ENCODE results near the gene WDR87. TPM values are rescaled to one million over a fixed set of nuclear protein-coding genes. Genes with fewer than 3 reads are reported as not detected.

WDR87 gene
- total and polyA plus RNA-seq, 4 experiments from 2014 or later: not detected

DNA sequence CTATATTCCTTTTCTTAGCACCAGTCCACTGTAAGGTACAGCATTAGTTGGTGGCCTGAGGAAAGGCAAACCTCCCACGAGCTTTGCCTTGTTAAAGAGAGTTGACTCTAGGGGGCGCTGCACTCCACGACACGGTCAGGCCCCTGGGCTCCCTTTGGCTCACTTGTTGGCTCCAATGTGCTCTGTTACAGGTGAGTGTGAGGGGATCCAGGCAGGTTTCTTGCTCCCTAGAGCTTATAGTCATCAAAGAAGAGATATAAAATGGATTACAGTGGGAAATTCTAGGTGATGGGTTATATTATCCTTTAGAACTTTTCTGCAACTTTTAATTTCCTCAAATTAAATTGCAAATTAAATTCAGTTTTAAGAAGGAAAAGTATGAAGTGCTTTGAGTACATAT is 3.7 kb downstream of the WDR87 start:
- Histone ChIP-seq H3K4me1 (ENCODE audit: insufficient read depth, low read length) (peaks cover 6% of the 10 kb centered on the region), H3K9me3 (ENCODE audit: control insufficient read depth in 1 of 2, low read length in 2 of 2) (no peaks in the 10 kb centered on the region), H3K27me3 (ENCODE audit: insufficient read depth, low read length) (no peaks in the 10 kb centered on the region), H3K4me3 (ENCODE audit: low read length in 2 of 2) (no peak overlapping the region), H3K27ac (ENCODE audit: low read depth, low read length) (no peak overlapping the region), H3K36me3 (ENCODE audit: insufficient read depth, low read length) (no peaks in the 10 kb centered on the region)
- peaks cover 0 to 3% of the 10 kb centered on the region in 2 donors for H3K36me3 Mint-ChIP-seq
- H3K9me3 Mint-ChIP-seq: no peaks in the 10 kb centered on the region
- peaks cover 4 to 12% (median 9%) of the 10 kb centered on the region in 4 donors for H3K4me1 Mint-ChIP-seq
- ChIA-PET POLR2A (ENCODE audit: partially characterized antibody) (interaction anchor here (1.0 kb wide), 1 partner anchor 532 kb away, joined by 3 read pairs; the partner anchor contains the start of gene ZNF527), CTCF (ENCODE audit: partially characterized antibody) (interaction anchor here (0.6 to 3.7 kb wide), 32 partner anchors 9 to 1423 kb away, joined by 3 to 18 read pairs (median 4); partner anchors contain the start of genes CATSPERG, FAM98C, PSMD8 and SPINT2)
- peak overlapping the region in 1 of 8 donors; percentile 74 for H3K4me3 Mint-ChIP-seq
- H3K27ac Mint-ChIP-seq: peak overlapping the region in 6 of 7 donors; percentile 23 to 73 (median 33)
- H3K27me3 Mint-ChIP-seq: no peaks in the 10 kb centered on the region
- DNase-seq: peak; percentile 68 to 75 (median 72)
- intact Hi-C loops (cut with micrococcal nuclease): loop anchor here (1.0 to 10.0 kb wide), 7 partner anchors 147 to 930 kb away; partner anchors contain the start of genes PSMD8, ZNF569 and ZNF570

DNA sequence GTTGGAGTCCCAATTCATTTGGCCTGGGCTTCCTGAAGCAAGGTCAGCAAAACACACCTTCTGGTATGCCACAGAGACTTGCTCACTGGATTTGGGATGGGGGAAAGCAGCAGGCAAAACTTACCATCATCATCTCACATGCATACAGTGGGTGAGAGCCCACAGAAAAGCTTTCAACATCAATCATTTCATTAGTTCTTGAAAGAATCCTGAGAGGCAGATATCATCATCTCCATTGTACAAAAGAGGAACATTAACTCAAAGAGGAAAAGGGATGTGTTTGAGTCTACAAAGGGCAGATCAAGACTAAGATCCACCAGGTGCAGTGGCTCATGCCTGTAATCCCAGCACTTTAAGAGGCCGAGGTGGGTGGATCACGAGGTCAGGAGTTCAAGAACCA is 6.4 kb downstream of the WDR87 start:
- CTCF ChIA-PET (ENCODE audit: partially characterized antibody): interaction anchor here (0.6 to 3.7 kb wide), 8 partner anchors 149 to 1410 kb away, joined by 3 to 15 read pairs (median 4); partner anchors contain the start of gene ZNF566
- H3K9me3 ChIP-seq (ENCODE audit: control insufficient read depth in 1 of 2, low read length in 2 of 2): no peaks in the 10 kb centered on the region
- Mint-ChIP-seq H3K4me3 (no peak overlapping the region), H3K4me1 (peaks cover 0 to 3% (median 2%) of the 10 kb centered on the region in 4 donors), H3K27ac (no peak overlapping the region), H3K9me3 (no peaks in the 10 kb centered on the region), H3K36me3 (no peaks in the 10 kb centered on the region), H3K27me3 (no peaks in the 10 kb centered on the region)
- intact Hi-C loops (cut with micrococcal nuclease): loop anchor here (5.0 to 10.0 kb wide), 4 partner anchors 327 to 475 kb away; partner anchors contain the start of genes PSMD8, ZNF569 and ZNF570
- H3K27me3 ChIP-seq (ENCODE audit: insufficient read depth, low read length): no peaks in the 10 kb centered on the region
- no peak for DNase-seq
- no peaks in the 10 kb centered on the region for H3K36me3 ChIP-seq (ENCODE audit: insufficient read depth, low read length)
- H3K4me1 ChIP-seq (ENCODE audit: insufficient read depth, low read length): no peaks in the 10 kb centered on the region
- POLR2A ChIA-PET (ENCODE audit: partially characterized antibody): no interaction called here
- no peak overlapping the region for H3K27ac ChIP-seq (ENCODE audit: low read depth, low read length)
- H3K4me3 ChIP-seq (ENCODE audit: low read length in 2 of 2): no peak overlapping the region

DNA sequence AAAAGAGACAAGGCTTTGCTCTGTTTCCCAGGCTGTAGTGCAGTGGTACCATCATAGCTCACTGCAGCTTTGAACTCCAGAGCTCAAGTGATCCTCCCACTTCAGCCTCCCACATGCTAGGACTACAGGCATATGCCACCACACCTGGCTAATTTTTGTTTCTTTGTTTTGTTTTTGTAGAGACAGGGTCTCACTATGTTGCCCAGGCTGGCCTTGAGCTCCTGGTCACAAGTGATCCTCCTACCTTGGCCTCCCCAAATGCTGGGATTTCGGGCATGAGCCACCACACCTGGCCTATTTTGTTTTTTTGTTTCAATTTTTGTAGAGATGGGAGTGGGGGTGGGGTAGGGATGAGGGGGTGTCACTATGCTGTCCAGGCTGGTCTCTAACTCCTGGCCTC is 6.9 kb downstream of the WDR87 start:
- POLR2A ChIA-PET (ENCODE audit: partially characterized antibody): no interaction called here
- H3K4me3 Mint-ChIP-seq: no peak overlapping the region
- H3K4me3 ChIP-seq (ENCODE audit: low read length in 2 of 2): no peak overlapping the region

DNA sequence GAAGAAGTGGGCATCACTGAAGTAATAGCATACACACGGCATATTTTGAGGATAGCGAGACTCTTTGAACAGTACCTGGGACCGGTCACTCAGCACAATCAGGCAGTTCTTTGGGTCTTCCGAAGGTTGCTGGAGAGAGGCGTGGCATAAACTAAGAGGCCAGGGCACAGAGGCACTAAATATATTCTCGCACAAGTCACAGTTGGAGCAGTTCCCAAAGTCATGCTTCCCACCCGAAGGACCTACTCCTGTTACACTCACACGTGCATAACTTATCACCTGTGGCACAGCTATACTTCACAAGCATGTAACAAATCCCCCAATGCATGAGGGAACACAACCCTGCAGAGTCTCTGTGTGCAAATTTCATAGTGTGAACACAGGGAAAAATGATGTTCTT is 10.2 kb downstream of the WDR87 start:
- POLR2A ChIA-PET (ENCODE audit: partially characterized antibody): no interaction called here
- Mint-ChIP-seq H3K4me3 (no peak overlapping the region), H3K9me3 (no peaks in the 10 kb centered on the region), H3K4me1 (peaks cover 0 to 3% (median 0%) of the 10 kb centered on the region in 4 donors), H3K36me3 (no peaks in the 10 kb centered on the region), H3K27ac (no peak overlapping the region), H3K27me3 (peaks cover 9 to 10% of the 10 kb centered on the region in 2 donors)
- H3K27me3 ChIP-seq (ENCODE audit: insufficient read depth, low read length): no peaks in the 10 kb centered on the region
- no peak for DNase-seq
- intact Hi-C loops (cut with micrococcal nuclease): no loop called here
- H3K4me1 ChIP-seq (ENCODE audit: insufficient read depth, low read length): no peaks in the 10 kb centered on the region
- no peaks in the 10 kb centered on the region for H3K36me3 ChIP-seq (ENCODE audit: insufficient read depth, low read length)
- no peak overlapping the region for H3K4me3 ChIP-seq (ENCODE audit: low read length in 2 of 2)
- H3K9me3 ChIP-seq (ENCODE audit: control insufficient read depth in 1 of 2, low read length in 2 of 2): no peaks in the 10 kb centered on the region
- CTCF ChIA-PET (ENCODE audit: partially characterized antibody): interaction anchor here (1.5 to 2.2 kb wide), 2 partner anchors 11 to 348 kb away, joined by 4 to 8 read pairs; partner anchors contain the start of genes SIPA1L3 and WDR87
- H3K27ac ChIP-seq (ENCODE audit: low read depth, low read length): no peak overlapping the region

More for the DNA sequence above, 6.9 kb downstream of the WDR87 start:
- H3K27ac ChIP-seq (ENCODE audit: low read depth, low read length): no peak overlapping the region
- Mint-ChIP-seq H3K27ac (no peak overlapping the region), H3K27me3 (no peaks in the 10 kb centered on the region), H3K4me1 (peaks cover 0 to 3% (median 2%) of the 10 kb centered on the region in 4 donors), H3K36me3 (no peaks in the 10 kb centered on the region), H3K9me3 (no peaks in the 10 kb centered on the region)
- no peak for DNase-seq
- intact Hi-C loops (cut with micrococcal nuclease): no loop called here
- H3K36me3 ChIP-seq (ENCODE audit: insufficient read depth, low read length): no peaks in the 10 kb centered on the region
- no peaks in the 10 kb centered on the region for H3K27me3 ChIP-seq (ENCODE audit: insufficient read depth, low read length)
- no peaks in the 10 kb centered on the region for H3K4me1 ChIP-seq (ENCODE audit: insufficient read depth, low read length)
- CTCF ChIA-PET (ENCODE audit: partially characterized antibody): interaction anchor here (0.6 to 1.7 kb wide), 9 partner anchors 150 to 1410 kb away, joined by 3 to 4 read pairs (median 3); partner anchors contain the start of gene ZNF566
- H3K9me3 ChIP-seq (ENCODE audit: control insufficient read depth in 1 of 2, low read length in 2 of 2): no peaks in the 10 kb centered on the region

GRCh38 chr19:37893845-37894575 is 12.4 kb downstream of the WDR87 start:
- peaks cover 4% of the 10 kb centered on the region for H3K27me3 ChIP-seq (ENCODE audit: insufficient read depth, low read length)
- H3K27ac ChIP-seq (ENCODE audit: low read depth, low read length): no peak overlapping the region
- POLR2A ChIA-PET (ENCODE audit: partially characterized antibody): no interaction called here
- Mint-ChIP-seq H3K27me3 (peaks cover 10 to 13% of the 10 kb centered on the region in 2 donors), H3K36me3 (no peaks in the 10 kb centered on the region), H3K4me1 (peaks cover 0 to 3% (median 0%) of the 10 kb centered on the region in 4 donors), H3K4me3 (no peak overlapping the region), H3K27ac (no peak overlapping the region), H3K9me3 (no peaks in the 10 kb centered on the region)
- CTCF ChIA-PET (ENCODE audit: partially characterized antibody): interaction anchor here (1.3 to 2.2 kb wide), 4 partner anchors 9 to 331 kb away, joined by 3 to 8 read pairs (median 5); partner anchors contain the start of gene WDR87
- H3K4me3 ChIP-seq (ENCODE audit: low read length in 2 of 2): no peak overlapping the region
- intact Hi-C loops (cut with micrococcal nuclease): no loop called here
- no peaks in the 10 kb centered on the region for H3K9me3 ChIP-seq (ENCODE audit: control insufficient read depth in 1 of 2, low read length in 2 of 2)
- no peaks in the 10 kb centered on the region for H3K4me1 ChIP-seq (ENCODE audit: insufficient read depth, low read length)
- H3K36me3 ChIP-seq (ENCODE audit: insufficient read depth, low read length): no peaks in the 10 kb centered on the region
- no peak for DNase-seq

- POLR2A ChIA-PET (ENCODE audit: partially characterized antibody): no interaction called here
Observed at GRCh38 chr19:37886571-37886970, 19.8 kb downstream of the WDR87 start.

GRCh38 chr19:37885392-37885791 is 21.0 kb downstream of the WDR87 start:
- Histone ChIP-seq H3K27ac (ENCODE audit: low read depth, low read length) (no peak overlapping the region), H3K36me3 (ENCODE audit: insufficient read depth, low read length) (no peaks in the 10 kb centered on the region), H3K4me3 (ENCODE audit: low read length in 2 of 2) (no peak overlapping the region), H3K27me3 (ENCODE audit: insufficient read depth, low read length) (peaks cover 4% of the 10 kb centered on the region), H3K9me3 (ENCODE audit: control insufficient read depth in 1 of 2, low read length in 2 of 2) (no peaks in the 10 kb centered on the region), H3K4me1 (ENCODE audit: insufficient read depth, low read length) (no peaks in the 10 kb centered on the region)
- ChIA-PET POLR2A (ENCODE audit: partially characterized antibody) (no interaction called here), CTCF (ENCODE audit: partially characterized antibody) (no interaction called here)
- H3K4me1 Mint-ChIP-seq: no peaks in the 10 kb centered on the region
- DNase-seq: no peak
- peaks cover 0 to 4% of the 10 kb centered on the region in 2 donors for H3K27me3 Mint-ChIP-seq
- peaks cover 0 to 8% of the 10 kb centered on the region in 2 donors for H3K36me3 Mint-ChIP-seq
- H3K4me3 Mint-ChIP-seq: no peak overlapping the region
- H3K27ac Mint-ChIP-seq: peak overlapping the region in 2 of 7 donors; percentile 16 to 32
- intact Hi-C loops (cut with micrococcal nuclease): no loop called here
- H3K9me3 Mint-ChIP-seq: peaks cover 5 to 45% (median 24%) of the 10 kb centered on the region in 8 donors

More at GRCh38 chr19:37886571-37886970, 19.8 kb downstream of the WDR87 start:
- peaks cover 4% of the 10 kb centered on the region for H3K27me3 ChIP-seq (ENCODE audit: insufficient read depth, low read length)
- no peaks in the 10 kb centered on the region for H3K9me3 ChIP-seq (ENCODE audit: control insufficient read depth in 1 of 2, low read length in 2 of 2)
- H3K36me3 ChIP-seq (ENCODE audit: insufficient read depth, low read length): no peaks in the 10 kb centered on the region
- Mint-ChIP-seq H3K4me3 (no peak overlapping the region), H3K9me3 (peaks cover 5 to 42% (median 20%) of the 10 kb centered on the region in 8 donors), H3K36me3 (peaks cover 0 to 8% of the 10 kb centered on the region in 2 donors), H3K4me1 (no peaks in the 10 kb centered on the region), H3K27ac (no peak overlapping the region), H3K27me3 (peaks cover 3 to 7% of the 10 kb centered on the region in 2 donors)
- intact Hi-C loops (cut with micrococcal nuclease): no loop called here
- H3K4me1 ChIP-seq (ENCODE audit: insufficient read depth, low read length): no peaks in the 10 kb centered on the region
- H3K4me3 ChIP-seq (ENCODE audit: low read length in 2 of 2): no peak overlapping the region
- DNase-seq: no peak
- CTCF ChIA-PET (ENCODE audit: partially characterized antibody): no interaction called here
- H3K27ac ChIP-seq (ENCODE audit: low read depth, low read length): no peak overlapping the region

All from CD4-positive, alpha-beta memory T cell (primary cell).